B cell (primary cell): ENCODE measurements around the gene TCERG1L. TPM values are rescaled to one million over a fixed set of nuclear protein-coding genes. Genes with fewer than 3 reads are reported as not detected.

Experiments
- ATAC-seq: fragments of 200-7000 bp; cut with Tn5 transposase; one replicate; pipeline ENCODE4 v1.10.0; 2021; ENCODE audit warnings: low read depth, mild to moderate bottlenecking, moderate number of reproducible peaks, moderate library complexity
- CTCF ChIA-PET: fragments of 350-600 bp; sonication (Branson Sonifier 250); formaldehyde crosslinking; loops from one replicate; lab custom pipeline; 2021; ENCODE audit warnings: antibody characterized with exemption, inconsistent platforms; lab: Charles Lee
- POLR2A ChIA-PET: fragments of 350-600 bp; sonication (Branson Sonifier 250); formaldehyde crosslinking; loops from one replicate; lab custom pipeline; 2021; ENCODE audit warnings: antibody characterized with exemption; lab: Charles Lee
- DNase-seq: peaks from one replicate; pipeline ENCODE4 v3.0.0; 2013
- H2AFZ ChIP-seq: 2 replicates; pipeline ENCODE4 v1.6.1; 2012; ENCODE audit warnings: mild to moderate bottlenecking, low read depth, low read length; ENCODE audit not compliant: insufficient read depth, poor library complexity, severe bottlenecking
- H3K27ac ChIP-seq, 2 donors: 1 replicate in 1 of 2; 2 replicates in 1 of 2; pipeline ENCODE4 v1.5.1; 2012 to 2013; ENCODE audit warnings: low read length in 2 of 2, mild to moderate bottlenecking in 2 of 2, moderate library complexity in 1 of 2
- H3K27me3 ChIP-seq, 4 experiments: fragments of 200-600 bp in 1 of 4; sonication (generic) in 1 of 4; replicated peaks in 1 of 4; 1 replicate in 2 of 4; 2 replicates in 2 of 4; pipeline versions ENCODE4 v1.6.1 to v1.7.0; 2013 to 2016; ENCODE audit warnings: low read length in 3 of 4, mild to moderate bottlenecking in 2 of 4, mixed read lengths in 1 of 4, moderate library complexity in 1 of 4; ENCODE audit not compliant: insufficient read depth in 4 of 4, control insufficient read depth in 3 of 4; ENCODE audit errors: control extremely low read depth in 1 of 4
- H3K36me3 ChIP-seq, 2 experiments: replicated peaks in 1 of 2; 1 replicate in 1 of 2; 2 replicates in 1 of 2; pipeline versions ENCODE4 v1.6.1 to v1.7.1; 2013; ENCODE audit warnings: low read length in 1 of 2; ENCODE audit not compliant: insufficient read depth in 2 of 2, control insufficient read depth in 1 of 2; ENCODE audit errors: control extremely low read depth in 1 of 2, extremely low read depth in 1 of 2
- H3K4me1 ChIP-seq, 2 donors: fragments of 200-600 bp in 1 of 2; sonication (generic) in 1 of 2; 1 replicate in 1 of 2; 2 replicates in 1 of 2; pipeline versions ENCODE4 v1.5.1 to v1.6.1; 2013 to 2017; ENCODE audit warnings: low read length in 2 of 2; ENCODE audit not compliant: control insufficient read depth in 2 of 2, insufficient read depth in 2 of 2
- H3K4me2 ChIP-seq: replicated peaks from 2 replicates; pipeline ENCODE3; 2012; ENCODE audit warnings: mild to moderate bottlenecking, low read depth, low read length; ENCODE audit not compliant: poor library complexity, severe bottlenecking
- H3K4me3 ChIP-seq, 5 experiments: fragments of 200-600 bp in 1 of 5; sonication (generic) in 1 of 5; 1 replicate in 3 of 5; 2 replicates in 2 of 5; pipeline versions ENCODE4 v1.5.1 to v1.7.0; 2011 to 2016; ENCODE audit warnings: low read length in 4 of 5, mild to moderate bottlenecking in 4 of 5, low read depth in 2 of 5, control low read depth in 1 of 5, moderate library complexity in 1 of 5; ENCODE audit not compliant: insufficient read depth in 1 of 5; ENCODE audit errors: control extremely low read depth in 1 of 5, extremely low read depth in 1 of 5
- H3K79me2 ChIP-seq: fragments of 200-600 bp; sonication (generic); one replicate; pipeline ENCODE4 v1.6.0; 2016; ENCODE audit warnings: low read length; ENCODE audit not compliant: control insufficient read depth, insufficient read depth
- H3K9ac ChIP-seq: fragments of 200-600 bp; sonication (generic); 2 replicates; pipeline ENCODE4 v1.6.1; 2017; ENCODE audit warnings: mild to moderate bottlenecking, low read length, moderate library complexity
- H3K9me3 ChIP-seq, 3 donors: one replicate each; pipeline versions ENCODE4 v1.6.1 to v1.7.1; 2013; ENCODE audit warnings: low read length in 2 of 3; ENCODE audit not compliant: control insufficient read depth in 2 of 3, insufficient read depth in 1 of 3; ENCODE audit errors: control extremely low read depth in 1 of 3
- H4K20me1 ChIP-seq: 2 replicates; pipeline ENCODE4 v1.6.0; 2012; ENCODE audit warnings: mild to moderate bottlenecking, low read length; ENCODE audit not compliant: insufficient read depth, control insufficient read depth, poor library complexity, severe bottlenecking
- H3K27ac Mint-ChIP-seq: one replicate; pipeline ENCODE4 v1.8.0; 2021; ENCODE audit warnings: mixed read lengths
- H3K27me3 Mint-ChIP-seq: one replicate; pipeline ENCODE4 v1.8.0; 2021; ENCODE audit warnings: mixed read lengths
- H3K4me1 Mint-ChIP-seq: one replicate; pipeline ENCODE4 v1.8.0; 2021; ENCODE audit warnings: mixed read lengths
- H3K4me3 Mint-ChIP-seq: one replicate; pipeline ENCODE4 v1.8.0; 2021; ENCODE audit warnings: mixed read lengths
- H3K9me3 Mint-ChIP-seq: one replicate; pipeline ENCODE4 v1.8.0; 2022; ENCODE audit warnings: mixed read lengths; ENCODE audit not compliant: insufficient read depth
- EZH2 ChIP-seq: IDR thresholded peaks from 2 replicates; pipeline ENCODE4 v1.6.1; 2012; ENCODE audit warnings: borderline replicate concordance, low read depth, mild to moderate bottlenecking, moderate library complexity, low read length; ENCODE audit not compliant: insufficient read depth, poor library complexity, severe bottlenecking
- WGBS: methylation state at CpG from one replicate; pipeline ENCODE4 v1.1.5; 2013; ENCODE audit warnings: missing lambda C conversion rate; ENCODE audit not compliant: insufficient coverage; 5-methylcytosine and 5-hydroxymethylcytosine counted together
- intact Hi-C: fragments of 100-400 bp; cut with micrococcal nuclease; formaldehyde crosslinking; loops from one replicate; pipeline ENCODE4 v1.10.0; 2022
- polyA plus RNA-seq: library from polyadenylated mRNA; depleted of rRNA; stranded (reverse); fragments of >200 nt; gene quantifications from 2 replicates; pipeline ENCODE4 v1.2.3, GENCODE V29; 2012
- total RNA-seq, 2 donors: library from RNA; stranded (reverse); fragments of 120-200 nt in 1 of 2; gene quantifications; 1 replicate in 1 of 2; 2 replicates in 1 of 2; pipeline versions ENCODE4 v1.2.3 to v1.2.4, GENCODE V29; 2013 to 2022
- TF ChIP-seq, protein P1 (sequence below): fragments of 200-600 bp; IDR thresholded peaks from one replicate; pipeline ENCODE4 v1.8.0; 2022; ENCODE audit warnings: antibody characterized with exemption, mild to moderate bottlenecking

The TCERG1L gene
- total and polyA plus RNA-seq, 2 donors (not counting 1 experiment from before 2014, with no cell fraction given), result 0.10 TPM; not detected in 1

DNA sequence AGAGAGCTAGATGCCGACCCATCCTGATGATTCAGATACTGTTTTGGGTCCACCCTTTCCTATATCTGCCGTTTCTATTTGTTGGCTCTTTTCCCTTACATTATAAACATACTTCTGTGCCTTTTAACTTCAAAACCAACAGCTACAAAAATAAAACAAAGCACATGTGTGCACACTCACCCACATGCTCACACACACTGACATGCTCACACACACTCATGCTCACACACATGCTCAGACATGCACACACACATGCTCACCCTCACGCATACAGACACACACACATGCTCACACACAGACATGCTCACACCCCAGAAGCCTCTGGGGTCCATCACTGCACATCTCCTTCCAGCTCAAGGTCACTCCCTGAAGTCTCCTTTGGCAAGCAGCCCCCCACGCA lies 88.1 kb downstream of the TCERG1L start:
- CTCF ChIA-PET, result no interaction called here
- TF ChIP-seq, protein P1, sequence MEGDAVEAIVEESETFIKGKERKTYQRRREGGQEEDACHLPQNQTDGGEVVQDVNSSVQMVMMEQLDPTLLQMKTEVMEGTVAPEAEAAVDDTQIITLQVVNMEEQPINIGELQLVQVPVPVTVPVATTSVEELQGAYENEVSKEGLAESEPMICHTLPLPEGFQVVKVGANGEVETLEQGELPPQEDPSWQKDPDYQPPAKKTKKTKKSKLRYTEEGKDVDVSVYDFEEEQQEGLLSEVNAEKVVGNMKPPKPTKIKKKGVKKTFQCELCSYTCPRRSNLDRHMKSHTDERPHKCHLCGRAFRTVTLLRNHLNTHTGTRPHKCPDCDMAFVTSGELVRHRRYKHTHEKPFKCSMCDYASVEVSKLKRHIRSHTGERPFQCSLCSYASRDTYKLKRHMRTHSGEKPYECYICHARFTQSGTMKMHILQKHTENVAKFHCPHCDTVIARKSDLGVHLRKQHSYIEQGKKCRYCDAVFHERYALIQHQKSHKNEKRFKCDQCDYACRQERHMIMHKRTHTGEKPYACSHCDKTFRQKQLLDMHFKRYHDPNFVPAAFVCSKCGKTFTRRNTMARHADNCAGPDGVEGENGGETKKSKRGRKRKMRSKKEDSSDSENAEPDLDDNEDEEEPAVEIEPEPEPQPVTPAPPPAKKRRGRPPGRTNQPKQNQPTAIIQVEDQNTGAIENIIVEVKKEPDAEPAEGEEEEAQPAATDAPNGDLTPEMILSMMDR, result no peak
- no peak for TF ChIP-seq EZH2

DNA sequence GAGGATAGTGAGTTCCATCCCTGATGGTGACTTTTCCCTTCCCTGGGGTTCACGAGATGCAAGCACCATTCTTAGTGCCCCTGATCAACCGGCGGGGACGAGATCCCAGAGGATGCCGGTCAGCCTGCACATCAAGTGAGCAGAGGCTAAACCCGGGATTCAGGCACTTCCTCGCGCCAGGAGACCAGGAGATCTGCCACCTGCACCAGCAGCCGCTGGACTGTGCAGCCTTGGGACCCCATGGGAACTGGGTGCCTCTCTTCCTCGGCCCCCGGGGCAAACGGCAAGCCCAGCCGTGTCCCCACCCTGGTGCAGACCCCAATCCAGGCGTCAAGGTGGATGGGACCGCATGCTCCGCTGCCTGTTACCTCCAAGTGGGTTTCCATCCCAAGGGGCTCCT lies 88.5 kb downstream of the TCERG1L start:
- no peak for ATAC-seq

More for the DNA sequence above, 88.1 kb downstream of the TCERG1L start:
- H3K27me3 Mint-ChIP-seq, result no peaks in the 10 kb centered on the region
- H4K20me1 ChIP-seq, result no peaks in the 10 kb centered on the region
- H3K4me3 Mint-ChIP-seq, result no peak overlapping the region
- ATAC-seq (no peak), DNase-seq (no peak)
- H2AFZ ChIP-seq, result no peak overlapping the region
- H3K36me3 ChIP-seq, result no peaks in the 10 kb centered on the region
- WGBS, result 92% methylated on average over 4 of the region's 4 CpGs
- no peaks in the 10 kb centered on the region for H3K9me3 Mint-ChIP-seq
- H3K4me3 ChIP-seq, result no peak overlapping the region
- H3K4me1 ChIP-seq, result no peaks in the 10 kb centered on the region
- intact Hi-C loops, result no loop called here
- no peak overlapping the region for H3K27ac Mint-ChIP-seq
- no peak overlapping the region for H3K27ac ChIP-seq
- no peaks in the 10 kb centered on the region for H3K4me1 Mint-ChIP-seq
- no peaks in the 10 kb centered on the region for H3K79me2 ChIP-seq
- H3K9me3 ChIP-seq, result peaks cover 0 to 43% (median 0%) of the 10 kb centered on the region in 3 donors
- H3K4me2 ChIP-seq, result no peak overlapping the region
- POLR2A ChIA-PET, result no interaction called here
- H3K9ac ChIP-seq, result no peak overlapping the region
- H3K27me3 ChIP-seq, result no peaks in the 10 kb centered on the region

More for the DNA sequence above, 88.5 kb downstream of the TCERG1L start:
- H3K9me3 ChIP-seq, result peaks cover 0 to 43% (median 0%) of the 10 kb centered on the region in 3 donors
- Mint-ChIP-seq H3K4me1 (no peaks in the 10 kb centered on the region), H3K27me3 (no peaks in the 10 kb centered on the region), H3K4me3 (no peak overlapping the region), H3K27ac (no peak overlapping the region), H3K9me3 (no peaks in the 10 kb centered on the region)
- no peaks in the 10 kb centered on the region for H3K36me3 ChIP-seq
- H3K9ac ChIP-seq, result no peak overlapping the region
- WGBS, result 93% methylated on average over 16 of the region's 16 CpGs
- DNase-seq, result no peak
- ChIA-PET CTCF (no interaction called here), POLR2A (no interaction called here)
- H2AFZ ChIP-seq, result no peak overlapping the region
- no peaks in the 10 kb centered on the region for H3K4me1 ChIP-seq
- no peaks in the 10 kb centered on the region for H3K79me2 ChIP-seq
- no peaks in the 10 kb centered on the region for H3K27me3 ChIP-seq
- H3K4me2 ChIP-seq, result no peak overlapping the region
- H3K27ac ChIP-seq, result no peak overlapping the region
- no peak for TF ChIP-seq EZH2
- TF ChIP-seq, protein P1, result no peak
- intact Hi-C loops, result no loop called here
- H3K4me3 ChIP-seq, result no peak overlapping the region
- no peaks in the 10 kb centered on the region for H4K20me1 ChIP-seq
